T-helper 2 cell treated with Interferon-gamma antibody and Interleukin-4, amounts not matched to agents 100 ng/mL and 5 ng/mL, for 36 hours (primary cell): Measurements from ENCODE around the gene FMO1. TPM values are rescaled to one million over a fixed set of nuclear protein-coding genes. Genes with fewer than 3 reads are reported as not detected.
"Not testable (repeated sequence)": the region's sequence is repeated elsewhere in the genome, so short reads cannot be mapped to it uniquely, and the experiment has no call there.

Experiments used
- intact Hi-C: fragments of 100-400 bp; cut with micrococcal nuclease; formaldehyde crosslinking; loops from one replicate; pipeline ENCODE4 v1.15.1; 2023
- total RNA-seq: library from RNA; stranded (reverse); gene quantifications from 2 replicates; pipeline ENCODE4 v1.2.3, GENCODE V29; 2022

The FMO1 gene
- total RNA-seq = not detected in 2 replicates

GRCh38 chr1:171248302-171248701, at the start of gene FMO1:
FMO1 (plus strand) TSS chr1:171248494; CDS start chr1:171258088, 9,594 bp downstream.
- intact Hi-C loops = no loop called here

GRCh38 chr1:171204296-171204695, 44.0 kb upstream of the FMO1 start:
- intact Hi-C loops = no loop called here

GRCh38 chr1:171206204-171206977, 41.9 kb upstream of the FMO1 start:
- intact Hi-C loops = no loop called here

- intact Hi-C loops = no loop called here
Observed at GRCh38 chr1:171206978-171207355, 41.3 kb upstream of the FMO1 start.

GRCh38 chr1:171207377-171207776, 40.9 kb upstream of the FMO1 start:
- intact Hi-C loops = no loop called here

- intact Hi-C loops = no loop called here
Observed at GRCh38 chr1:171210355-171210754, 37.9 kb upstream of the FMO1 start.

- intact Hi-C loops = no loop called here
Observed at GRCh38 chr1:171212607-171213351, 35.5 kb upstream of the FMO1 start.

- intact Hi-C loops = no loop called here
Observed at GRCh38 chr1:171213559-171214454, 34.5 kb upstream of the FMO1 start.

- intact Hi-C loops = no loop called here
Observed at GRCh38 chr1:171217658-171218443, 30.4 kb upstream of the FMO1 start.

- intact Hi-C loops = no loop called here
Observed at GRCh38 chr1:171218661-171219060, 29.6 kb upstream of the FMO1 start.

- intact Hi-C loops = no loop called here
Observed at GRCh38 chr1:171219346-171220080, 28.8 kb upstream of the FMO1 start.

- intact Hi-C loops = no loop called here
Observed at GRCh38 chr1:171220081-171220420, 28.2 kb upstream of the FMO1 start.

GRCh38 chr1:171220581-171221054, 27.7 kb upstream of the FMO1 start:
- intact Hi-C loops = no loop called here

- intact Hi-C loops = no loop called here
Observed at GRCh38 chr1:171221665-171222591, 26.4 kb upstream of the FMO1 start.

GRCh38 chr1:171222936-171223335, 25.4 kb upstream of the FMO1 start:
- intact Hi-C loops = no loop called here

- intact Hi-C loops = not testable (repeated sequence)
Observed at GRCh38 chr1:171224257-171224656, 24.0 kb upstream of the FMO1 start.

GRCh38 chr1:171226747-171227370, 21.4 kb upstream of the FMO1 start:
- intact Hi-C loops = no loop called here

- intact Hi-C loops = no loop called here
Observed at GRCh38 chr1:171231326-171231725, 17.0 kb upstream of the FMO1 start.

GRCh38 chr1:171233183-171233582, 15.1 kb upstream of the FMO1 start:
- intact Hi-C loops = no loop called here
